A673 (cell line): ENCODE measurements around the gene SMIM35.

Source experiments
- CTCF ChIP-seq: fragments of 300-800, 200-600 bp; sonication (generic); conservative IDR thresholded peaks from 2 replicates; pipeline ENCODE4 v1.5.1; 2017; ENCODE audit warnings: low read depth, mild to moderate bottlenecking, antibody characterized with exemption, low read length, moderate library complexity, mixed read lengths
- EZH2 ChIP-seq: fragments of 200-600 bp; sonication (generic); IDR thresholded peaks from 2 replicates; pipeline ENCODE4 v1.6.1; 2017; ENCODE audit warnings: borderline replicate concordance, low read depth, mild to moderate bottlenecking, mixed read lengths, antibody characterized with exemption, low read length; ENCODE audit not compliant: poor library complexity, severe bottlenecking

- TF ChIP-seq CTCF, result no peak
- no peak for TF ChIP-seq EZH2
Measured at GRCh38 chr11:118128310-118128709, 41.5 kb upstream of the SMIM35 start.
